AG09319 (cell line): Measurements from ENCODE around the gene PNRC2.
"Not testable (repeated sequence)": the region's sequence is repeated elsewhere in the genome, so short reads cannot be mapped to it uniquely, and the experiment has no call there.

Source experiments
- DNase-seq: peaks from one replicate; pipeline ENCODE4 v3.0.0-alpha.2; 2010; ENCODE audit warnings: low read depth; ENCODE audit errors: extremely low read depth
- CTCF ChIP-seq: IDR thresholded peaks from 2 replicates; pipeline ENCODE4 v1.5.1; 2011; ENCODE audit warnings: low read depth, mild to moderate bottlenecking, inconsistent platforms, low read length, moderate library complexity

Gene PNRC2

GRCh38 chr1:23953020-23953419 is 6.6 kb upstream of the PNRC2 start:
- no peak for TF ChIP-seq CTCF
- DNase-seq = no peak

- DNase-seq = no peak
- TF ChIP-seq CTCF = no peak
Observed at GRCh38 chr1:23957096-23957495, 2.5 kb upstream of the PNRC2 start.

- DNase-seq = not testable (repeated sequence)
Observed at GRCh38 chr1:23958040-23958809, 1.4 kb upstream of the PNRC2 start.

- DNase-seq = peak; percentile 57
- TF ChIP-seq CTCF = peak; percentile 43
Observed at GRCh38 chr1:23958810-23959460, 693 bp upstream of the PNRC2 start.

GRCh38 chr1:23960291-23961020 is 828 bp downstream of the PNRC2 start:
- DNase-seq = no peak
- no peak for TF ChIP-seq CTCF

GRCh38 chr1:23963617-23964234 is 4.1 kb downstream of the PNRC2 start:
- TF ChIP-seq CTCF = no peak
- no peak for DNase-seq

- no peak for DNase-seq
- no peak for TF ChIP-seq CTCF
Observed at GRCh38 chr1:23964235-23964668, 4.6 kb downstream of the PNRC2 start.
